H1 (cell line): ENCODE results near the gene FAM83B. TPM values are rescaled to one million over a fixed set of nuclear protein-coding genes. Genes with fewer than 3 reads are reported as not detected.

Experiments
- CTCF ChIA-PET: fragments of 300-600 bp; sonication (Branson Sonifier 250); formaldehyde crosslinking; loops from one replicate; lab custom pipeline; 2021; ENCODE audit not compliant: partially characterized antibody; lab: Charles Lee
- POLR2A ChIA-PET: fragments of 300-600 bp; sonication (Branson Sonifier 250); formaldehyde crosslinking; loops from one replicate; lab custom pipeline; 2021; ENCODE audit warnings: inconsistent platforms; ENCODE audit not compliant: partially characterized antibody; lab: Charles Lee
- DNase-seq, 2 experiments: peaks; one replicate each; pipeline versions ENCODE4 v3.0.0 to v3.0.0-alpha.2; 2010 to 2022; ENCODE audit warnings: low spot score in 2 of 2, low read depth in 1 of 2, mixed read lengths in 1 of 2
- FAIRE-seq: peaks from 2 replicates; lab custom pipeline; 2011; peaks lifted over from hg19 to GRCh38; lab: Jason Lieb, UNC
- H2AFZ ChIP-seq: 2 replicates; pipeline ENCODE4 v1.8.1; 2012; ENCODE audit warnings: low read length, inconsistent platforms
- H2AK5ac ChIP-seq: 2 replicates; pipeline ENCODE4 v1.6.1; 2013; ENCODE audit warnings: low read depth, low read length
- H2BK120ac ChIP-seq: replicated peaks from 2 replicates; pipeline ENCODE3; 2013; ENCODE audit warnings: low read depth, low read length, inconsistent platforms
- H2BK12ac ChIP-seq: 2 replicates; pipeline ENCODE4 v1.6.1; 2013; ENCODE audit warnings: low read depth, low read length
- H2BK15ac ChIP-seq: 2 replicates; pipeline ENCODE4 v1.6.1; 2013; ENCODE audit warnings: low read length
- H2BK20ac ChIP-seq: 2 replicates; pipeline ENCODE4 v1.6.1; 2013; ENCODE audit warnings: low read length
- H2BK5ac ChIP-seq: 2 replicates; pipeline ENCODE4 v1.6.1; 2013; ENCODE audit warnings: low read depth, low read length
- H3K14ac ChIP-seq: 2 replicates; pipeline ENCODE4 v1.6.1; 2013; ENCODE audit warnings: inconsistent platforms; ENCODE audit not compliant: insufficient read length
- H3K18ac ChIP-seq: 2 replicates; pipeline ENCODE4 v1.6.1; 2013; ENCODE audit warnings: low read length; ENCODE audit errors: extremely low read depth
- H3K23ac ChIP-seq: 2 replicates; pipeline ENCODE4 v1.6.1; 2013; ENCODE audit warnings: inconsistent platforms; ENCODE audit not compliant: insufficient read length
- H3K23me2 ChIP-seq: 2 replicates; pipeline ENCODE4 v1.6.1; 2013; ENCODE audit warnings: low read depth, low read length
- H3K27ac ChIP-seq: 2 replicates; pipeline ENCODE4 v1.6.1; 2011; ENCODE audit warnings: low read depth, low read length, inconsistent platforms
- H3K27me3 ChIP-seq, 4 experiments: replicated peaks in 1 of 4; 1 replicate in 1 of 4; 2 replicates in 3 of 4; pipeline versions ENCODE4 v1.6.1 to v1.8.1; 2011 to 2013; ENCODE audit warnings: low read length in 3 of 4, mild to moderate bottlenecking in 3 of 4, inconsistent platforms in 2 of 4, mixed read lengths in 2 of 4, moderate library complexity in 1 of 4; ENCODE audit not compliant: control insufficient read depth in 3 of 4, insufficient read depth in 3 of 4; ENCODE audit errors: extremely low read depth in 1 of 4
- H3K36me3 ChIP-seq, 4 experiments: 2 replicates each; pipeline versions ENCODE4 v1.6.1 to v1.8.1; 2011 to 2013; ENCODE audit warnings: mild to moderate bottlenecking in 4 of 4, low read length in 3 of 4, moderate library complexity in 2 of 4, control low read depth in 1 of 4, inconsistent platforms in 1 of 4; ENCODE audit not compliant: insufficient read depth in 4 of 4, control insufficient read depth in 2 of 4
- H3K4ac ChIP-seq: replicated peaks from 2 replicates; pipeline ENCODE3; 2013; ENCODE audit warnings: low read length, low read depth, mixed read lengths, inconsistent platforms; ENCODE audit not compliant: insufficient read length
- H3K4me1 ChIP-seq, 4 experiments: replicated peaks in 1 of 4; 1 replicate in 1 of 4; 2 replicates in 3 of 4; pipeline versions ENCODE4 v1.6.1 to v1.8.1; 2011 to 2013; ENCODE audit warnings: low read length in 3 of 4, inconsistent platforms in 2 of 4, mixed read lengths in 1 of 4; ENCODE audit not compliant: insufficient read depth in 4 of 4, control insufficient read depth in 3 of 4
- H3K4me2 ChIP-seq, 2 experiments: 2 replicates each; pipeline versions ENCODE4 v1.6.1 to v1.8.1; 2011 to 2013; ENCODE audit warnings: low read depth in 2 of 2, low read length in 2 of 2, control low read depth in 1 of 2, inconsistent platforms in 1 of 2, mild to moderate bottlenecking in 1 of 2; ENCODE audit not compliant: insufficient read depth in 1 of 2
- H3K4me3 ChIP-seq, 4 experiments: fragments of 200-600, 300-600 bp in 1 of 4; sonication (generic), shearing (Covaris generic), sonication (Bioruptor Twin) in 1 of 4; 2 replicates each; pipeline versions ENCODE4 v1.5.1 to v1.8.1; 2011 to 2016; ENCODE audit warnings: low read length in 4 of 4, low read depth in 3 of 4, control low read depth in 2 of 4, inconsistent platforms in 2 of 4, mild to moderate bottlenecking in 2 of 4, mixed read lengths in 1 of 4, moderate library complexity in 1 of 4; ENCODE audit not compliant: insufficient read depth in 2 of 4; ENCODE audit errors: extremely low read depth in 1 of 4
- H3K56ac ChIP-seq: replicated peaks from 2 replicates; pipeline ENCODE3; 2013; ENCODE audit warnings: low read depth, mild to moderate bottlenecking, mixed read lengths, low read length, inconsistent platforms; ENCODE audit not compliant: insufficient read length
- H3K79me1 ChIP-seq: 2 replicates; pipeline ENCODE4 v1.6.1; 2013; ENCODE audit warnings: low read depth, low read length, control low read depth
- H3K79me2 ChIP-seq, 2 experiments: 2 replicates each; pipeline versions ENCODE4 v1.6.1 to v1.8.1; 2012 to 2013; ENCODE audit warnings: low read length in 2 of 2, mild to moderate bottlenecking in 2 of 2, inconsistent platforms in 1 of 2; ENCODE audit not compliant: insufficient read depth in 2 of 2, control insufficient read depth in 1 of 2
- H3K9ac ChIP-seq, 4 experiments: replicated peaks in 1 of 4; 1 replicate in 1 of 4; 2 replicates in 3 of 4; pipeline versions ENCODE4 v1.6.1 to v1.8.1; 2011 to 2013; ENCODE audit warnings: low read depth in 3 of 4, low read length in 3 of 4, control low read depth in 2 of 4, mild to moderate bottlenecking in 2 of 4, moderate library complexity in 2 of 4, inconsistent platforms in 1 of 4; ENCODE audit errors: extremely low read depth in 1 of 4
- H3K9me3 ChIP-seq, 2 experiments: 2 replicates each; pipeline versions ENCODE4 v1.6.1 to v1.8.1; 2012 to 2013; ENCODE audit warnings: mild to moderate bottlenecking in 2 of 2, moderate library complexity in 2 of 2, control low read depth in 1 of 2, inconsistent platforms in 1 of 2, low read depth in 1 of 2, low read length in 1 of 2, mixed read lengths in 1 of 2; ENCODE audit not compliant: insufficient read depth in 2 of 2
- H4K20me1 ChIP-seq, 2 experiments: replicated peaks in 1 of 2; 2 replicates each; pipeline versions ENCODE3 to v1.8.1; 2011 to 2013; ENCODE audit warnings: inconsistent platforms in 2 of 2, low read length in 2 of 2, mild to moderate bottlenecking in 1 of 2; ENCODE audit not compliant: insufficient read depth in 2 of 2, control insufficient read depth in 1 of 2
- H4K5ac ChIP-seq: 2 replicates; pipeline ENCODE4 v1.6.1; 2013; ENCODE audit warnings: low read length, low read depth, mixed read lengths, inconsistent platforms; ENCODE audit not compliant: insufficient read length
- H4K8ac ChIP-seq: 2 replicates; pipeline ENCODE4 v1.8.0; 2013; ENCODE audit warnings: mild to moderate bottlenecking, moderate library complexity, low read length, inconsistent platforms; ENCODE audit not compliant: insufficient read depth; ENCODE audit errors: extremely low read depth
- H4K91ac ChIP-seq: replicated peaks from 2 replicates; pipeline ENCODE3; 2013; ENCODE audit warnings: low read length, mixed read lengths, inconsistent platforms; ENCODE audit not compliant: insufficient read length
- BACH1 ChIP-seq: IDR thresholded peaks from 2 replicates; pipeline ENCODE4 v1.6.1; 2012; ENCODE audit warnings: low read length, improper control_type of control experiment
- CHD1 ChIP-seq: IDR thresholded peaks from 2 replicates; pipeline ENCODE4 v1.6.1; 2012; ENCODE audit warnings: low read depth, low read length, improper control_type of control experiment
- CHD2 ChIP-seq: IDR thresholded peaks from 2 replicates; pipeline ENCODE4 v1.6.1; 2012; ENCODE audit warnings: low read length, improper control_type of control experiment
- EP300 ChIP-seq, 2 experiments: IDR thresholded peaks; 1 replicate in 1 of 2; 2 replicates in 1 of 2; pipeline ENCODE4 v1.6.1; 2011 to 2012; ENCODE audit warnings: low read depth in 2 of 2, low read length in 2 of 2, mild to moderate bottlenecking in 2 of 2, borderline replicate concordance in 1 of 2, inconsistent platforms in 1 of 2, moderate library complexity in 1 of 2
- GTF2F1 ChIP-seq: IDR thresholded peaks from 2 replicates; pipeline ENCODE4 v1.6.1; 2012; ENCODE audit warnings: low read depth, low read length, improper control_type of control experiment, borderline replicate concordance
- HDAC2 ChIP-seq, 2 experiments: fragments of 300-600 bp in 1 of 2; sonication (generic) in 1 of 2; IDR thresholded peaks; 2 replicates each; pipeline ENCODE4 v1.6.1; 2011 to 2012; ENCODE audit warnings: low read depth in 2 of 2, low read length in 2 of 2, mild to moderate bottlenecking in 2 of 2, moderate library complexity in 2 of 2, borderline replicate concordance in 1 of 2, inconsistent platforms in 1 of 2
- JUN ChIP-seq: IDR thresholded peaks from 2 replicates; pipeline ENCODE4 v1.6.1; 2011; ENCODE audit warnings: low read depth, mild to moderate bottlenecking, improper control_type of control experiment, low read length
- KDM4A ChIP-seq: IDR thresholded peaks from one replicate; pipeline ENCODE4 v1.7.1; 2012; ENCODE audit warnings: low read depth, mild to moderate bottlenecking, moderate library complexity, low read length, inconsistent platforms; ENCODE audit not compliant: severe bottlenecking
- NRF1 ChIP-seq: IDR thresholded peaks from 2 replicates; pipeline ENCODE4 v1.6.1; 2011; ENCODE audit warnings: mild to moderate bottlenecking, low read depth, low read length, improper control_type of control experiment
- RNF2 ChIP-seq: fragments of 200-900, 300-1000 bp; sonication (generic); IDR thresholded peaks from 2 replicates; pipeline ENCODE4 v1.7.1; 2016; ENCODE audit warnings: borderline replicate concordance, low read depth, mild to moderate bottlenecking, antibody characterized with exemption, low read length; ENCODE audit not compliant: poor library complexity, severe bottlenecking; ENCODE audit errors: missing control alignments
- SP4 ChIP-seq: IDR thresholded peaks from 2 replicates; pipeline ENCODE4 v1.6.1; 2012; ENCODE audit warnings: low read length, inconsistent platforms
- SRF ChIP-seq: IDR thresholded peaks from 2 replicates; pipeline ENCODE4 v1.6.1; 2011; ENCODE audit warnings: mild to moderate bottlenecking, low read depth, low read length, moderate library complexity
- WGBS, 2 experiments: shearing (Covaris generic) in 1 of 2; methylation state at CpG; one replicate each; pipeline versions ENCODE4 v1.1.6 to v1.1.7; 2013 to 2015; ENCODE audit warnings: low lambda C conversion rate in 2 of 2, mixed read lengths in 2 of 2, inconsistent platforms in 1 of 2, low coverage in 1 of 2, missing lambda C conversion rate in 1 of 2; ENCODE audit not compliant: insufficient replicate concordance in 2 of 2, insufficient coverage in 1 of 2, insufficient read length in 1 of 2; ENCODE audit errors: extremely low coverage in 1 of 2, missing lambda C conversion rate in 1 of 2; 5-methylcytosine and 5-hydroxymethylcytosine counted together
- polyA plus RNA-seq, 7 experiments: library from polyadenylated mRNA; depleted of rRNA in 3 of 7; stranded (reverse) in 5 of 7; unstranded in 2 of 7; fragments of >200 nt in 5 of 7; fragments of 200-250 nt in 2 of 7; gene quantifications; 1 replicate in 5 of 7; 2 replicates in 1 of 7; 4 replicates in 1 of 7; pipeline versions ENCODE4 v1.2.1 to v1.2.3, GENCODE V29; 2011 to 2013; ENCODE audit warnings: missing spikeins in 2 of 7, mixed read lengths in 2 of 7
- total RNA-seq: library from RNA; stranded (reverse); fragmentation: NEBNext Ultra II Directional; extraction: Animal tissue kit (Norgen Biotek cat#: 25700); gene quantifications from 2 replicates; pipeline ENCODE4 v1.2.1, GENCODE V29; 2021
- TF ChIP-seq, protein P1 (sequence below): IDR thresholded peaks from 2 replicates; pipeline ENCODE4 v1.6.1; 2012; ENCODE audit warnings: low read length, inconsistent platforms

FAM83B gene
- total and polyA plus RNA-seq, 2 of the 8 experiments (the other 6 are each of a cell fraction or from before 2014, with no cell fraction given), result 0.71 to 5.7 TPM

- H3K27me3 ChIP-seq, result no peaks in the 10 kb centered on the region
- H4K8ac ChIP-seq, result no peak overlapping the region
- H3K27ac ChIP-seq, result no peak overlapping the region
- no peak overlapping the region for H3K23ac ChIP-seq
- no peak overlapping the region for H3K4ac ChIP-seq
- CTCF ChIA-PET, result no interaction called here
- WGBS, 2 experiments, result 98% methylated on average over 3 of the region's 3 CpGs; no CpG with 5 or more reads in 1 of the 2 experiments
- no peak for TF ChIP-seq RNF2
- TF ChIP-seq SP4, result no peak
- no peak for TF ChIP-seq GTF2F1
- TF ChIP-seq BACH1, result no peak
- TF ChIP-seq NRF1, result no peak
- TF ChIP-seq SRF, result no peak
- no peak for TF ChIP-seq CHD2
- TF ChIP-seq HDAC2 (IDR thresholded peaks at IDR 0.05; ENCODE audit: borderline replicate concordance in 1 of 2, low read depth in 2 of 2, low read length in 2 of 2), result no peak
- TF ChIP-seq KDM4A, result no peak
- TF ChIP-seq, protein P1, sequence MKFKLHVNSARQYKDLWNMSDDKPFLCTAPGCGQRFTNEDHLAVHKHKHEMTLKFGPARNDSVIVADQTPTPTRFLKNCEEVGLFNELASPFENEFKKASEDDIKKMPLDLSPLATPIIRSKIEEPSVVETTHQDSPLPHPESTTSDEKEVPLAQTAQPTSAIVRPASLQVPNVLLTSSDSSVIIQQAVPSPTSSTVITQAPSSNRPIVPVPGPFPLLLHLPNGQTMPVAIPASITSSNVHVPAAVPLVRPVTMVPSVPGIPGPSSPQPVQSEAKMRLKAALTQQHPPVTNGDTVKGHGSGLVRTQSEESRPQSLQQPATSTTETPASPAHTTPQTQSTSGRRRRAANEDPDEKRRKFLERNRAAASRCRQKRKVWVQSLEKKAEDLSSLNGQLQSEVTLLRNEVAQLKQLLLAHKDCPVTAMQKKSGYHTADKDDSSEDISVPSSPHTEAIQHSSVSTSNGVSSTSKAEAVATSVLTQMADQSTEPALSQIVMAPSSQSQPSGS, result no peak
- TF ChIP-seq CHD1, result no peak
- no peak for TF ChIP-seq EP300 (IDR thresholded peaks at IDR 0.05; ENCODE audit: borderline replicate concordance in 1 of 2, low read depth in 2 of 2, low read length in 2 of 2)
- TF ChIP-seq JUN, result no peak
- TF ChIP-seq, all 59 proteins: peak for 0
- H2AFZ ChIP-seq, result no peak overlapping the region
- no peaks in the 10 kb centered on the region for H3K23me2 ChIP-seq
- H3K79me1 ChIP-seq, result no peaks in the 10 kb centered on the region
- no peaks in the 10 kb centered on the region for H3K36me3 ChIP-seq
- peaks cover 0 to 5% (median 0%) of the 10 kb centered on the region in 4 experiments; a peak in 2 of 7 replicates for H3K4me1 ChIP-seq
- H3K14ac ChIP-seq, result no peak overlapping the region
- no peak overlapping the region for H2AK5ac ChIP-seq
- no peak overlapping the region for H4K5ac ChIP-seq
- no peak overlapping the region for H3K4me3 ChIP-seq
- no peak overlapping the region for H2BK120ac ChIP-seq
- POLR2A ChIA-PET, result no interaction called here
- H3K4me2 ChIP-seq, result no peak overlapping the region
- no peak overlapping the region for H3K9ac ChIP-seq
- H2BK12ac ChIP-seq, result no peak overlapping the region
- no peak overlapping the region for H2BK15ac ChIP-seq
- no peak overlapping the region for H2BK5ac ChIP-seq
- no peak for FAIRE-seq
- H3K18ac ChIP-seq, result no peak overlapping the region
- no peak overlapping the region for H3K56ac ChIP-seq
- H3K79me2 ChIP-seq, result no peaks in the 10 kb centered on the region
- no peak overlapping the region for H2BK20ac ChIP-seq
- H4K91ac ChIP-seq, result no peak overlapping the region
- H4K20me1 ChIP-seq, result no peaks in the 10 kb centered on the region
- no peaks in the 10 kb centered on the region for H3K9me3 ChIP-seq
- DNase-seq, result no peak
These were observed 52.2 kb downstream of the FAM83B start for GRCh38 chr6:54898767-54899166.
